ENCODE measurements around the gene LRMDA. TPM values are rescaled to one million over a fixed set of nuclear protein-coding genes. Genes with fewer than 3 reads are reported as not detected.

Gene LRMDA
- total RNA-seq, 1 experiment from 2014 or later, result 4.8 TPM

GRCh38 chr10:75616076-75616475 lies 184.7 kb downstream of the LRMDA start:
- RAD21 ChIA-PET (ENCODE audit: low non-redundant PET in 1 of 2, low total read pairs in 2 of 2, uncharacterized antibody in 2 of 2, unreplicated experiment in 2 of 2), result no interaction called here
- no TSS peak for BruUV-seq (replicated peaks)
- H3K36me3 ChIP-seq (ENCODE audit: control insufficient read depth in 1 of 2, insufficient read depth in 2 of 2, low read length in 2 of 2), result no peaks in the 10 kb centered on the region
- intact Hi-C loops (cut with micrococcal nuclease), result no loop called here
- no peaks in the 10 kb centered on the region for H3K79me2 ChIP-seq (ENCODE audit: insufficient read depth, low read length)
- DNase-seq (ENCODE audit: low read depth, low spot score) (no peak), ATAC-seq (no peak)
- H3K9ac ChIP-seq (ENCODE audit: low read length), result no peak overlapping the region
- TF ChIP-seq ELF1 (IDR thresholded peaks at IDR 0.05; ENCODE audit: borderline replicate concordance, low read depth), result no peak
- TF ChIP-seq JUND (IDR thresholded peaks at IDR 0.05), result no peak
- no peak for TF ChIP-seq TCF7L2 (IDR thresholded peaks at IDR 0.05; ENCODE audit: borderline replicate concordance, extremely low read depth, insufficient read depth, insufficient read length)
- TF ChIP-seq ATF3 (IDR thresholded peaks at IDR 0.05), result no peak
- TF ChIP-seq CBX3 (IDR thresholded peaks at IDR 0.05; ENCODE audit: low read depth), result no peak
- TF ChIP-seq ZNF274 (IDR thresholded peaks at IDR 0.05; ENCODE audit: low read depth, low read length), result no peak
- TF ChIP-seq EGR1 (IDR thresholded peaks at IDR 0.05; ENCODE audit: low read depth), result no peak
- TF ChIP-seq REST (IDR thresholded peaks at IDR 0.05; ENCODE audit: low read depth), result no peak
- TF ChIP-seq, protein P1, sequence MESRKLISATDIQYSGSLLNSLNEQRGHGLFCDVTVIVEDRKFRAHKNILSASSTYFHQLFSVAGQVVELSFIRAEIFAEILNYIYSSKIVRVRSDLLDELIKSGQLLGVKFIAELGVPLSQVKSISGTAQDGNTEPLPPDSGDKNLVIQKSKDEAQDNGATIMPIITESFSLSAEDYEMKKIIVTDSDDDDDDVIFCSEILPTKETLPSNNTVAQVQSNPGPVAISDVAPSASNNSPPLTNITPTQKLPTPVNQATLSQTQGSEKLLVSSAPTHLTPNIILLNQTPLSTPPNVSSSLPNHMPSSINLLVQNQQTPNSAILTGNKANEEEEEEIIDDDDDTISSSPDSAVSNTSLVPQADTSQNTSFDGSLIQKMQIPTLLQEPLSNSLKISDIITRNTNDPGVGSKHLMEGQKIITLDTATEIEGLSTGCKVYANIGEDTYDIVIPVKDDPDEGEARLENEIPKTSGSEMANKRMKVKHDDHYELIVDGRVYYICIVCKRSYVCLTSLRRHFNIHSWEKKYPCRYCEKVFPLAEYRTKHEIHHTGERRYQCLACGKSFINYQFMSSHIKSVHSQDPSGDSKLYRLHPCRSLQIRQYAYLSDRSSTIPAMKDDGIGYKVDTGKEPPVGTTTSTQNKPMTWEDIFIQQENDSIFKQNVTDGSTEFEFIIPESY (IDR thresholded peaks at IDR 0.05; ENCODE audit: extremely low read depth, insufficient replicate concordance, low read length), result no peak
- no peak for TF ChIP-seq SP1 (IDR thresholded peaks at IDR 0.05; ENCODE audit: low read depth)
- no peak overlapping the region for H3K4me3 ChIP-seq (replicated peaks in 1 of 2; ENCODE audit: low read depth in 1 of 2, low read length in 2 of 2)
- CTCF ChIA-PET, result no interaction called here
- H3K4me2 ChIP-seq (ENCODE audit: low read length), result no peak overlapping the region
- no peaks in the 10 kb centered on the region for H3K4me1 ChIP-seq (ENCODE audit: control insufficient read depth in 1 of 2, insufficient read depth in 2 of 2, low read length in 2 of 2)
- H2AFZ ChIP-seq (ENCODE audit: low read depth, low read length, poor library complexity, severe bottlenecking), result no peak overlapping the region
- POLR2A ChIA-PET, result no interaction called here
- H4K20me1 ChIP-seq (ENCODE audit: insufficient read depth), result no peaks in the 10 kb centered on the region
- no peaks in the 10 kb centered on the region for H3K9me3 ChIP-seq (ENCODE audit: control insufficient read depth in 1 of 2, insufficient read depth in 1 of 2, low read depth in 1 of 2, low read length in 2 of 2)
- H3K27ac ChIP-seq (ENCODE audit: low read depth, low read length), result no peak overlapping the region
- H3K27me3 ChIP-seq (ENCODE audit: insufficient read depth, low read length), result peaks cover 19% of the 10 kb centered on the region
- H3K9me2 ChIP-seq (ENCODE audit: insufficient read depth), result no peaks in the 10 kb centered on the region

Data from HCT116 (cell line).